ENCODE data around the gene PPP6R2.

- TF ChIP-seq POLR2AphosphoS5 (IDR thresholded peaks at IDR 0.05; ENCODE audit: low read depth, low read length) (no peak), SPI1 (IDR thresholded peaks at IDR 0.05; ENCODE audit: low read depth, low read length) (no peak), POLR2A (IDR thresholded peaks at IDR 0.05; ENCODE audit: low read depth, low read length) (no peak), TAF1 (IDR thresholded peaks at IDR 0.05; ENCODE audit: low read depth, low read length) (no peak)
Measured at GRCh38 chr22:50339945-50340879, 2.9 kb upstream of the PPP6R2 start.

Measured in GM12891 (cell line).